ENCODE results near the gene UNC13A. TPM values are rescaled to one million over a fixed set of nuclear protein-coding genes. Genes with fewer than 3 reads are reported as not detected.

The UNC13A gene
- total RNA-seq, 1 experiment from 2014 or later = 29.0 TPM

GRCh38 chr19:17604372-17605025, 83.7 kb downstream of the UNC13A start:
- RAD21 ChIA-PET (ENCODE audit: low non-redundant PET in 1 of 2, low total read pairs in 2 of 2, uncharacterized antibody in 2 of 2, unreplicated experiment in 2 of 2) = no interaction called here
- no peak overlapping the region for H3K9ac ChIP-seq (ENCODE audit: low read length)
- H3K4me3 ChIP-seq (replicated peaks in 1 of 2; ENCODE audit: low read depth in 1 of 2, low read length in 2 of 2) = no peak overlapping the region
- 0 out of 4 replicates have a peak, but pooled peaks cover 0 to 1% of the 10 kb centered on the region in 2 experiments for H3K36me3 ChIP-seq (ENCODE audit: control insufficient read depth in 1 of 2, insufficient read depth in 2 of 2, low read length in 2 of 2)
- H2AFZ ChIP-seq (ENCODE audit: low read depth, low read length, poor library complexity, severe bottlenecking) = no peak overlapping the region
- POLR2A ChIA-PET = interaction anchor here (0.6 kb wide), 1 partner anchor 138 kb away, joined by 3 read pairs; no protein-coding TSS in a partner anchor
- no peaks in the 10 kb centered on the region for H3K9me3 ChIP-seq (ENCODE audit: control insufficient read depth in 1 of 2, insufficient read depth in 1 of 2, low read depth in 1 of 2, low read length in 2 of 2)
- H3K4me1 ChIP-seq (ENCODE audit: control insufficient read depth in 1 of 2, insufficient read depth in 2 of 2, low read length in 2 of 2) = peaks cover 8 to 19% of the 10 kb centered on the region in 2 experiments
- H3K9me2 ChIP-seq (ENCODE audit: insufficient read depth) = no peaks in the 10 kb centered on the region
- BruUV-seq (replicated peaks) = TSS peak; percentile 38
- H3K4me2 ChIP-seq (ENCODE audit: low read length) = no peak overlapping the region
- DNase-seq (ENCODE audit: low read depth, low spot score) (no peak), ATAC-seq (no peak)
- intact Hi-C loops (cut with micrococcal nuclease) = loop anchor here (5.0 kb wide), 1 partner anchor 173 kb away; no protein-coding TSS in a partner anchor
- TF ChIP-seq YY1 (IDR thresholded peaks at IDR 0.05; ENCODE audit: extremely low read depth, insufficient replicate concordance, low read depth, low read length) = no peak
- no peak for TF ChIP-seq SRF (IDR thresholded peaks at IDR 0.05; ENCODE audit: low read depth)
- no peak for TF ChIP-seq REST (IDR thresholded peaks at IDR 0.05; ENCODE audit: low read depth)
- TF ChIP-seq CTCF (IDR thresholded peaks at IDR 0.05 in 2 of 3, conservative IDR thresholded peaks at IDR 0.05 in 1 of 3; ENCODE audit: borderline replicate concordance in 1 of 3, insufficient read depth in 1 of 3, low read depth in 2 of 3, low read length in 2 of 3) = no peak
- no peak for TF ChIP-seq MAX (IDR thresholded peaks at IDR 0.05)
- TF ChIP-seq EGR1 (IDR thresholded peaks at IDR 0.05; ENCODE audit: low read depth) = no peak
- TF ChIP-seq ZNF274 (IDR thresholded peaks at IDR 0.05; ENCODE audit: low read depth, low read length) = no peak
- TF ChIP-seq CBX3 (IDR thresholded peaks at IDR 0.05; ENCODE audit: low read depth) = no peak
- TF ChIP-seq CEBPB (IDR thresholded peaks at IDR 0.05; ENCODE audit: low read depth) = no peak
- no peak for TF ChIP-seq SIN3A (IDR thresholded peaks at IDR 0.05; ENCODE audit: low read depth)
- no peak for TF ChIP-seq JUND (IDR thresholded peaks at IDR 0.05)
- TF ChIP-seq ELF1 (IDR thresholded peaks at IDR 0.05; ENCODE audit: borderline replicate concordance, low read depth) = no peak
- no peak overlapping the region for H3K27ac ChIP-seq (ENCODE audit: low read depth, low read length)
- no peaks in the 10 kb centered on the region for H4K20me1 ChIP-seq (ENCODE audit: insufficient read depth)
- H3K27me3 ChIP-seq (ENCODE audit: insufficient read depth, low read length) = no peaks in the 10 kb centered on the region
- H3K79me2 ChIP-seq (ENCODE audit: insufficient read depth, low read length) = no peaks in the 10 kb centered on the region
- CTCF ChIA-PET = interaction anchor here (3.1 kb wide), 1 partner anchor 162 kb away, joined by 30 read pairs; no protein-coding TSS in a partner anchor

Measured in HCT116 (cell line).